ENCODE results near the gene CSF2.

- no peak for TF ChIP-seq CTCF (IDR thresholded peaks at IDR 0.05)
- no peak for TF ChIP-seq EZH2 (IDR thresholded peaks at IDR 0.05; ENCODE audit: borderline replicate concordance, insufficient read depth, low read depth, low read length, poor library complexity, severe bottlenecking)
These were observed 43.0 kb upstream of the CSF2 start for GRCh38 chr5:132030610-132031009.

All from B cell (primary cell).